NCI-H524 treated with DMSO at 0.1 percent for 48 hours (cell line): Measurements from ENCODE around the gene DVL1.
"Not testable (repeated sequence)": the region's sequence is repeated elsewhere in the genome, so short reads cannot be mapped to it uniquely, and the experiment has no call there.

Experiments used
- DNase-seq: peaks from one replicate; lab custom pipeline; 2025; lab: John Stamatoyannopoulos, UW

Gene DVL1

GRCh38 chr1:1373051-1373814, 24.0 kb upstream of the DVL1 start:
- DNase-seq, result no peak

GRCh38 chr1:1371746-1372711, 22.8 kb upstream of the DVL1 start:
- no peak for DNase-seq

- no peak for DNase-seq
Observed at GRCh38 chr1:1371364-1371745, 22.1 kb upstream of the DVL1 start.

- DNase-seq, result no peak
Observed at GRCh38 chr1:1370771-1371300, 21.6 kb upstream of the DVL1 start.

GRCh38 chr1:1370094-1370493, 20.9 kb upstream of the DVL1 start:
- DNase-seq, result not testable (repeated sequence)

- no peak for DNase-seq
Observed at GRCh38 chr1:1367315-1367714, 18.1 kb upstream of the DVL1 start.

- DNase-seq, result no peak
Observed at GRCh38 chr1:1366699-1367066, 17.5 kb upstream of the DVL1 start.

- DNase-seq, result no peak
Observed at GRCh38 chr1:1365875-1366698, 16.9 kb upstream of the DVL1 start.

- DNase-seq, result no peak
Observed at GRCh38 chr1:1364266-1364665, 15.0 kb upstream of the DVL1 start.

GRCh38 chr1:1361982-1362423, 12.8 kb upstream of the DVL1 start:
- DNase-seq, result no peak

GRCh38 chr1:1361233-1361981, 12.2 kb upstream of the DVL1 start:
- no peak for DNase-seq

- DNase-seq, result no peak
Observed at GRCh38 chr1:1360506-1361169, 11.4 kb upstream of the DVL1 start.

- no peak for DNase-seq
Observed at GRCh38 chr1:1359664-1360468, 10.6 kb upstream of the DVL1 start.

GRCh38 chr1:1359308-1359663, 10.1 kb upstream of the DVL1 start:
- DNase-seq, result no peak

- DNase-seq, result no peak
Observed at GRCh38 chr1:1358433-1359271, 9.4 kb upstream of the DVL1 start, which contains the start of gene MXRA8. Gene MXRA8 (minus strand): TSS chr1:1358555. CDS start chr1:1358504, 51 bp downstream.

GRCh38 chr1:1357871-1358432, 8.7 kb upstream of the DVL1 start:
- DNase-seq, result no peak

- DNase-seq, result no peak
Observed at GRCh38 chr1:1356796-1357401, 7.7 kb upstream of the DVL1 start.

- no peak for DNase-seq
Observed at GRCh38 chr1:1356166-1356795, 7.1 kb upstream of the DVL1 start.
